Measurements from ENCODE around the gene OBSCN.

The OBSCN gene

GRCh38 chr1:228240411-228241240, 32.8 kb downstream of the OBSCN start:
- Histone ChIP-seq H3K4me3 (ENCODE audit: low read length, poor library complexity, severe bottlenecking) (no peak overlapping the region), H2AFZ (ENCODE audit: low read length) (no peak overlapping the region), H3K9me2 (replicated peaks; ENCODE audit: low read depth, low read length) (no peaks in the 10 kb centered on the region), H3K9ac (ENCODE audit: low read depth, low read length, poor library complexity, severe bottlenecking) (no peak overlapping the region), H4K20me1 (ENCODE audit: insufficient read depth, low read length, poor library complexity, severe bottlenecking) (no peaks in the 10 kb centered on the region), H3K4me1 (ENCODE audit: insufficient read depth, low read length, poor library complexity, severe bottlenecking) (no peaks in the 10 kb centered on the region), H3K4me2 (ENCODE audit: low read depth, low read length, poor library complexity, severe bottlenecking) (no peak overlapping the region), H3K9me3 (ENCODE audit: insufficient read depth, low read depth, low read length) (peaks cover 23% of the 10 kb centered on the region; the same call in 1 of the 2 replicates), H3K79me2 (ENCODE audit: insufficient read depth, low read length) (no peaks in the 10 kb centered on the region), H3F3A (ENCODE audit: low read depth) (no peaks in the 10 kb centered on the region), H3K27me3 (ENCODE audit: insufficient read depth, low read length, poor library complexity, severe bottlenecking) (no peaks in the 10 kb centered on the region), H3K36me3 (ENCODE audit: insufficient read depth, low read length) (peaks cover 50% of the 10 kb centered on the region; the same call in 1 of the 2 replicates)
- TF ChIP-seq CTCF (conservative IDR thresholded peaks at IDR 0.05; ENCODE audit: low read length) (no peak), EZH2phosphoT487 (IDR thresholded peaks at IDR 0.05; ENCODE audit: borderline replicate concordance) (no peak)

- H3K4me1 ChIP-seq (ENCODE audit: insufficient read depth, low read length, poor library complexity, severe bottlenecking) = no peaks in the 10 kb centered on the region
- no peaks in the 10 kb centered on the region for H4K20me1 ChIP-seq (ENCODE audit: insufficient read depth, low read length, poor library complexity, severe bottlenecking)
- no peak overlapping the region for H3K4me2 ChIP-seq (ENCODE audit: low read depth, low read length, poor library complexity, severe bottlenecking)
- no peak overlapping the region for H2AFZ ChIP-seq (ENCODE audit: low read length)
- H3K79me2 ChIP-seq (ENCODE audit: insufficient read depth, low read length) = no peaks in the 10 kb centered on the region
- no peak overlapping the region for H3K4me3 ChIP-seq (ENCODE audit: low read length, poor library complexity, severe bottlenecking)
- no peaks in the 10 kb centered on the region for H3K9me2 ChIP-seq (replicated peaks; ENCODE audit: low read depth, low read length)
- H3K9ac ChIP-seq (ENCODE audit: low read depth, low read length, poor library complexity, severe bottlenecking) = no peak overlapping the region
- H3K9me3 ChIP-seq (ENCODE audit: insufficient read depth, low read depth, low read length) = peaks cover 23% of the 10 kb centered on the region; the same call in 1 of the 2 replicates
- H3K27me3 ChIP-seq (ENCODE audit: insufficient read depth, low read length, poor library complexity, severe bottlenecking) = no peaks in the 10 kb centered on the region
- H3K36me3 ChIP-seq (ENCODE audit: insufficient read depth, low read length) = peaks cover 56% of the 10 kb centered on the region; the same call in 1 of the 2 replicates
- no peaks in the 10 kb centered on the region for H3F3A ChIP-seq (ENCODE audit: low read depth)
- TF ChIP-seq EZH2phosphoT487 (IDR thresholded peaks at IDR 0.05; ENCODE audit: borderline replicate concordance) = no peak
- no peak for TF ChIP-seq CTCF (conservative IDR thresholded peaks at IDR 0.05; ENCODE audit: low read length)
These were observed 33.4 kb downstream of the OBSCN start for GRCh38 chr1:228241259-228241658.

- no peak overlapping the region for H2AFZ ChIP-seq (ENCODE audit: low read length)
- H3K9me2 ChIP-seq (replicated peaks; ENCODE audit: low read depth, low read length) = no peaks in the 10 kb centered on the region
- no peaks in the 10 kb centered on the region for H3K27me3 ChIP-seq (ENCODE audit: insufficient read depth, low read length, poor library complexity, severe bottlenecking)
- no peaks in the 10 kb centered on the region for H3F3A ChIP-seq (ENCODE audit: low read depth)
- H3K9me3 ChIP-seq (ENCODE audit: insufficient read depth, low read depth, low read length) = peaks cover 23% of the 10 kb centered on the region; the same call in 1 of the 2 replicates
- no peak overlapping the region for H3K4me2 ChIP-seq (ENCODE audit: low read depth, low read length, poor library complexity, severe bottlenecking)
- H3K36me3 ChIP-seq (ENCODE audit: insufficient read depth, low read length) = peaks cover 57% of the 10 kb centered on the region; the same call in 1 of the 2 replicates
- H3K9ac ChIP-seq (ENCODE audit: low read depth, low read length, poor library complexity, severe bottlenecking) = no peak overlapping the region
- no peak overlapping the region for H3K4me3 ChIP-seq (ENCODE audit: low read length, poor library complexity, severe bottlenecking)
- TF ChIP-seq EZH2phosphoT487 (IDR thresholded peaks at IDR 0.05; ENCODE audit: borderline replicate concordance) (no peak), CTCF (conservative IDR thresholded peaks at IDR 0.05; ENCODE audit: low read length) (no peak)
- no peaks in the 10 kb centered on the region for H3K4me1 ChIP-seq (ENCODE audit: insufficient read depth, low read length, poor library complexity, severe bottlenecking)
- no peaks in the 10 kb centered on the region for H4K20me1 ChIP-seq (ENCODE audit: insufficient read depth, low read length, poor library complexity, severe bottlenecking)
- H3K79me2 ChIP-seq (ENCODE audit: insufficient read depth, low read length) = no peaks in the 10 kb centered on the region
These were observed 34.6 kb downstream of the OBSCN start for GRCh38 chr1:228242409-228242808.
